ELR (cell line): ENCODE measurements around the gene ZNF423.

Experiments used
- DNase-seq: peaks from one replicate; pipeline ENCODE4 v3.0.0-alpha.2; 2015; ENCODE audit warnings: low read depth

ZNF423 gene

GRCh38 chr16:49621241-49622083 lies 234.4 kb downstream of the ZNF423 start:
- DNase-seq: no peak

DNA sequence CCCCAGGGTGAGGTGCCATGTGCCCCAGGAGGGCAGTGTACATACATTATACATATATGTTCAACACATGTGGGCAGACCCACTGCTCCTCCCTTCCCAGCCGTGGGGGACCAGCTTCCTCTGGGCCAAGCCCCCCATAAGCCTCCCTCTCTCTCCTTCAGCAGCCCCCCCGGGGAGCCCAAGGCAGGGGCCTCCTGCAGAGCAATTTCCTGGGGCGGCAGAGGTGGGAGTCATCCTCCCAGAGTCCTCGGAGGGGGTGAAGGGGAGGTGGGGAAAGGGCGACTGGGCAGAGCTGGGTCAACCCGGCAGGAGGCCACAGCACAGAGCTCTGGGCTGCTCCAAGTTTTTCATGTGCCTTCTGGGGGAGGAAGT lies 235.1 kb downstream of the ZNF423 start:
- DNase-seq: no peak

DNA sequence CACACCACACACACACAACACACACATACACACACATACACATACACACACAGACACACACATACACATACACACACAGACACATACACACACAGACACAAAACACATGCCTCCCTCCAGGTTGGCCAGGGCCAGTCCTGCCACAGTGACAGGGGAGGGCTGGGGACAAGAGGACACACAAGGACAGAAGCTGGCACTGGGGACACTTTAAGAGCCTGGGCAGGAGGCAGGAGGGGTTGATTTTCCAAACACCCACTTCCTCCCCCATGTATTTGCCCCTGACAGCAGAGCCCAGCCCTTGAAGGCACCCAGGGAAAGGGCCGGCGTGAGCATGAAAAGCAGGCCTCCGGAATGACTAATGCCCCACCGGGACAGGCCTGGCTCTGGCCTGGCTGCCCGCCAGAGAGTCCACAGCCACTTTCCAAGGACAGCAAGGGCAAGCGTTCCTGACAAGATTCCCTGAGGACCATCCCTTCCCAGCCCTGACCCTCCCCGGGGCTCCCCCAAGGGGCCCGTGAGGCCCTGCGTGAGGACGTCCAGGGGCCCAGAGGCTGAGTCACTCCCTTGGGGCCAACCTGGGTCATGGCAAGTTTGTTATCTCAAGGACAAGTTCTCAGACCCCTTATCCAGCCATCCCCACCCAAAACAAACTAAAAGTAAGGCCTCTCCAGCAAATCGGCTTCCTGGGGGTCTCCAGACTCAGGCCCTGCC lies 235.6 kb downstream of the ZNF423 start:
- DNase-seq: peak; percentile 41

DNA sequence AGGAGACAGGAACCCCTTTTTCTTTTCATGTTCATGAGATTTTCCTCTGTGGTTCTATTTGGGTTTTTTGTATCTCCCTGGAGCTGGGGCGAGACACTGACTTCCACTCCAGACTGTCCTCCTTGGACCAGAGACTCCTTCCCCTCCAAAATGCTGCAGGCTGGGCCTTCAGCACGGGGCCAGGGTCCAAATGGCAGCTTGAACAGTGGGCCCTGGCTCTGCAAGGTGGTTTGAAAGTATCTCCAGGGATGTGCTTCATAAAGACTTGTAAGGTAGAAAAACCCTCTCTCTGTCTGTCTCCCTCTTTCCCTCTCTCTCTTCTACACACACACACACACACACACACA lies 236.1 kb downstream of the ZNF423 start:
- DNase-seq: no peak

- DNase-seq: no peak
Measured at GRCh38 chr16:49618955-49619354, 237.0 kb downstream of the ZNF423 start.

- DNase-seq: no peak
Measured at GRCh38 chr16:49617710-49618330, 238.1 kb downstream of the ZNF423 start.

DNA sequence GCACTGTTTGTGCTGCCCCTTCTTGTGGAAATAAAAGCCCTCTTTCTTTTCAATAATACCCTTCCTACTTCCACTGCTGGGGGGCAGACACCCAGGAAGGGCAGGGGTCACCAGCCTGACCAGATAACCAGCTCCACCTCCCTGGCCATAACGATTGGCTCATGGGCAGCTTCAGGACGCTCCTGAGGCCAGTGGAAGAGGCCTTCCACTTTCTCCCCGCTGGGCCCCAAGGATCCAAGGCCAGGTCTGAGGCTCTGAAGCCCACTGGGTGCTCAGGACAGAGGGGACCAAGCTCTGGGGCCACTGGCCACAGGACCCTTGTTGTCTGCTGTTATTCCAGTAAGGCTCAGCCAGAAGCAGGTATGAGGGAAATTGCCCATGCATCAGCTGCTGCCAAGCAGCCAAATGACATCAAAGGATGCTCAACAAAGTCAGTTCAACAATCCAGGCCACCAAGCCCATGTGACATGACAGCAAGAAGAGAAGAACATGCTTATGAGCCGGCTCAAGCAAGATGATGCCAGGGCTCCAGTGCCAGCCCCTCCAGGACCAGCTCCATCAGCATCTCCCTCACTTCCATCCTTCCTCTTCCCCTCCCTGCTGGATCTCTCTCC lies 238.8 kb downstream of the ZNF423 start:
- DNase-seq: no peak

GRCh38 chr16:49615576-49615975 lies 240.3 kb downstream of the ZNF423 start:
- no peak for DNase-seq

DNA sequence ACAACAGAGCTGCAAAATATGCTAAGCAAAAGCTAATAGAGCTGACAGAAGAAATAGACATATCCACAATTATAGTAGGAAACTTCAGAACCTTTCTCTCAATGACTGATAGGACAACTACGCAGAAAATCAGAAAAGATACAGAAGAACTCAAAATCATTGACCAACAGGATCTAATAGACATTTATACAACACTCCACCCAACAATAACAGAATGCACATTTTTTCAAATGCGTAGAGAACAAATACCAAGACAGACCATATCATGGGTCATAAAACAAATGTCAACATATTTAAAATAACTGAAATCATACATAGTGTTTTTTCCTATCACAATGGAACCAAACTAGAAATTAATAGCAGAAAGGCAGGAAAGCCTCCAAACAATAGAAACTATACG lies 244.9 kb downstream of the ZNF423 start:
- no peak for DNase-seq

DNA sequence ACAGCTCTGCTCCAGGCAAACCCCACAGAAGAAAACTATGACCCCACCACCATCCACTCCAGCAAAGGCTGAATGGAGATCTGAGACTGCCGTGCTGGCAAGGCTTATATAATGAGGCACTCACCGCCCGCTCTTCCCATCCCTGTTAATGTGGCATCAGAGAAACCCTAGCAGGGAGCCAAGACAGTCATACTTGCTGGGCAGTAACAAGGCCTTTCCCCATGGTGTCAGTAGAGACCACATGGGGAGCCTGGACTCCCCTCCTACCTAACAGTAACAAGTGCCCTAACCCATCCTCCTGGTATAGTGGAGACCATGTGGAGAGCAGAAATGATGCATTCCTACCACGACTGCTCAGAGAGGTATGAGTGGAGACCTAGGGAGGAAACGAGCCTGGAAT lies 247.1 kb downstream of the ZNF423 start:
- DNase-seq: peak; percentile 1

- no peak for DNase-seq
Measured at GRCh38 chr16:49608098-49608497, 247.8 kb downstream of the ZNF423 start.

- DNase-seq: no peak
Measured at GRCh38 chr16:49605536-49606254, 250.2 kb downstream of the ZNF423 start.

DNA sequence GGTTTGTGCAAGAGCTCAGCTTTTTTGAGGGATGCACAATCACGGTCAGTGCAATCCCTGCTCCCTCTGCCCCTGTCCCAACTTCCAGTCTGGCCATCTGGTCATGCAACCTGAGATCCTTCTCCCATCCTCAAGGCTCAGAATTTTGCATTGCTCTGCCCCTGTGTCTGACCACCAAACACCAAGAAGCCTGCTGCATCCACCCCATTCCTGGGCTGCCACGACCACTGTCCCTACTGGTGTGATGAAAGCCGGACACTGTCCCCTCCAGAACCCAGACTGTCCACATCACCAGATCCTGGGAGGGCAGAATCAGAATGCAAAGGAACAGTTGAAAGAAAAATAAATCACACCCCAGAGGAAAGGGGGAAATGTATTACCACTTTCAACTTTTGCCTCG lies 251.3 kb downstream of the ZNF423 start:
- no peak for DNase-seq

DNA sequence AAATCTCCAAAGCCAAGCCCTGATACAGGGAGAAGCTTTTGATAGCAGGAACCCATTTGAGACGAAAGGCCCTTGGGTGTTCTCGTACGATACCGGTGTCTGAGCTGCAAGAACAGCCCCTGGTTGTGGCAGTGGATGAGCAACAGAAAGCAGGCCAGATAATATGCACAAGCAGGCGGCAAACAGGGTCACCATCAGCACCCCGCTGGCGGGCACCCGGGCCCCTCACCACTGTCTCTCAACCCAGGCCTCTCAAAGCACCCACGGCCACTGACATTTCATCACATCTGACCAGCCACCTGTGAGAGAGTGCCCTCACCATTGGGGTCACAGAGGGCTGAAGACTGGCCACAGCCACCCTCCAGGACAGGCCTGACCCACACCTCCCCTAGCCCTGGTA lies 252.0 kb downstream of the ZNF423 start:
- no peak for DNase-seq

- DNase-seq: no peak
Measured at GRCh38 chr16:49602976-49603310, 253.0 kb downstream of the ZNF423 start.

GRCh38 chr16:49602201-49602975 lies 253.5 kb downstream of the ZNF423 start:
- no peak for DNase-seq

- DNase-seq: no peak
Measured at GRCh38 chr16:49601576-49601975, 254.3 kb downstream of the ZNF423 start.

- no peak for DNase-seq
Measured at GRCh38 chr16:49600976-49601375, 254.9 kb downstream of the ZNF423 start.

DNA sequence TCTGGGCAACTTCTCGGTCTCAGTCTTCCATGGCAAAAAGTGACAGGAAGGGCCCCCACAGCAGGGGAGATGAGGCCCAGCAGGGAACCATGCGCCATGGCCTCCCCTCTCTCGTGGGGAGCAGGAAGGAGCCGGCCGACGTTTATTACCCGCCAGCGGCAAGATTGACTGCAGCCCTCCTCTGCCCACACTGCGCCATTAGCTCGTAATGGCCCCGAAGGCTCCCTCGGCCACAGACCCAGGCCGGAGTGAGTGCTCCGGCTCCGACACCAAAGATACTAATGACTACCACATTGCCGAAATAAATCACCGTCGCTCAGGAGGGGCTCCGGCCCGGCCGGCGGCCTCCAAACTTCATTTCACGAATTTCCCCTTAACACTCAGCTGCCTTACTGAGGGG lies 255.4 kb downstream of the ZNF423 start:
- DNase-seq: no peak

- DNase-seq: no peak
Measured at GRCh38 chr16:49599704-49600103, 256.2 kb downstream of the ZNF423 start.

GRCh38 chr16:49599281-49599680 lies 256.6 kb downstream of the ZNF423 start:
- DNase-seq: no peak
